ENCODE results near the gene TFEB.

DNA sequence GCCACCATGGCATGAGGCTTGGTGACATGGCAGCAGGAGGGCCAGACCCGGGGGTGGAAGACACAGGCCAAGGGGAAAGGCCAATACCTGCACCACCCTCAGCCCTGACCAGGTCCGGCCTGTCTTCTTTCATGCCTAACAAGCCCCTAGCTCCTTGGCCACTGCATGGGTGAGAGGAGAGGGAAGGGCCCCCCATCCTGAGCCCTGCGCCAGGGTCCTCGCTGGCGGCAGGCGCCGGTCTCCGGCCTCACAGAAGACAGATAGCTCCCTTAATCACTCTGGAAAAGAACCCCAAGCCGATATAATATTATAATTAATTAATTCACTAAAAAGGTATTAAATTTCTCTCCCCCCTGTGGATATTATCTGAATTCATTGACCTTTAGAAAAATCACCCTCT lies 55.7 kb downstream of the TFEB start:
- TF ChIP-seq, protein P1, sequence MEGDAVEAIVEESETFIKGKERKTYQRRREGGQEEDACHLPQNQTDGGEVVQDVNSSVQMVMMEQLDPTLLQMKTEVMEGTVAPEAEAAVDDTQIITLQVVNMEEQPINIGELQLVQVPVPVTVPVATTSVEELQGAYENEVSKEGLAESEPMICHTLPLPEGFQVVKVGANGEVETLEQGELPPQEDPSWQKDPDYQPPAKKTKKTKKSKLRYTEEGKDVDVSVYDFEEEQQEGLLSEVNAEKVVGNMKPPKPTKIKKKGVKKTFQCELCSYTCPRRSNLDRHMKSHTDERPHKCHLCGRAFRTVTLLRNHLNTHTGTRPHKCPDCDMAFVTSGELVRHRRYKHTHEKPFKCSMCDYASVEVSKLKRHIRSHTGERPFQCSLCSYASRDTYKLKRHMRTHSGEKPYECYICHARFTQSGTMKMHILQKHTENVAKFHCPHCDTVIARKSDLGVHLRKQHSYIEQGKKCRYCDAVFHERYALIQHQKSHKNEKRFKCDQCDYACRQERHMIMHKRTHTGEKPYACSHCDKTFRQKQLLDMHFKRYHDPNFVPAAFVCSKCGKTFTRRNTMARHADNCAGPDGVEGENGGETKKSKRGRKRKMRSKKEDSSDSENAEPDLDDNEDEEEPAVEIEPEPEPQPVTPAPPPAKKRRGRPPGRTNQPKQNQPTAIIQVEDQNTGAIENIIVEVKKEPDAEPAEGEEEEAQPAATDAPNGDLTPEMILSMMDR (IDR thresholded peaks at IDR 0.05), result no peak
- TF ChIP-seq POLR2AphosphoS5 (IDR thresholded peaks at IDR 0.05) (no peak), POLR2A (IDR thresholded peaks at IDR 0.05; ENCODE audit: low read depth) (no peak)

Data from esophagus muscularis mucosa (tissue), 3 donors.